ENCODE results near the gene MAP4. TPM values are rescaled to one million over a fixed set of nuclear protein-coding genes. Genes with fewer than 3 reads are reported as not detected.

MAP4 gene
- total and polyA plus RNA-seq, 12 donors: 141 to 1,345 (median 894) TPM

DNA sequence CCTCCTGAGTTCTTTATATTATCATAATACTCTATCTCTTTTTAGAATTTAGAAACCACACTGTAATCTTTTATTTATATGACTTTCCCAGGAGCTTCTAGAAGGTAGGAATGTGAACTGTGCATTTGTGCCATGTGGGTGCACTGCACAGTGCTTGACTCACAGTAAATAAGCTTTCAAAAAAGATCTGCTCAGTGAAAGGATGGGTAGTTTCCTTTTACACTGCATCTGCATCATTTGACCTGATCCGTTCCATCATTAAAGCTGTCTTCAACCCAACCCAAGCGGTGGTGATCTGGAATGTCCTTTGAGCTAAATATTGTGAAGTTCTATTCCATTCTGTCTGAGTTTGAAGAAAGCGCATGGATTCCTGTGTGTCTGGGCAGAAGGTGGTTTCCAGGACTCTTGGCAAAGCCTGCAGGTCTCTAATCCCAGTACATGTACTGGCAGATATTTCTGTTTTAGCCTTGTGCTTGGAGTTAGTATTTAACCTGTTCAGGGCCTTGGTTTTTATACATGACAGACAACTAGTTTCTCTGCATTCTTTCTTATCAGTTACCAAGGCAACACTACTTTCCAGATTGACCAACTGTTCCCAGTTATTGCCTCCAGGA, 116.6 kb downstream of the MAP4 start:
- Histone ChIP-seq H3K4me3 (no peak overlapping the region), H3K9me3 (no peaks in the 10 kb centered on the region), H3K4me1 (peaks cover 0 to 30% (median 8%) of the 10 kb centered on the region in 9 donors), H3K27me3 (no peaks in the 10 kb centered on the region), H3K27ac (peak overlapping the region in 1 of 10 donors; percentile 9), H3K36me3 (peaks cover 0 to 99% (median 8%) of the 10 kb centered on the region in 9 donors)
- intact Hi-C loops (cut with DNase I): no loop called here
- DNase-seq (no peak), ATAC-seq (peak in 3 of 8 donors; percentile 47 to 63 (median 49))
- TF ChIP-seq, protein P1, sequence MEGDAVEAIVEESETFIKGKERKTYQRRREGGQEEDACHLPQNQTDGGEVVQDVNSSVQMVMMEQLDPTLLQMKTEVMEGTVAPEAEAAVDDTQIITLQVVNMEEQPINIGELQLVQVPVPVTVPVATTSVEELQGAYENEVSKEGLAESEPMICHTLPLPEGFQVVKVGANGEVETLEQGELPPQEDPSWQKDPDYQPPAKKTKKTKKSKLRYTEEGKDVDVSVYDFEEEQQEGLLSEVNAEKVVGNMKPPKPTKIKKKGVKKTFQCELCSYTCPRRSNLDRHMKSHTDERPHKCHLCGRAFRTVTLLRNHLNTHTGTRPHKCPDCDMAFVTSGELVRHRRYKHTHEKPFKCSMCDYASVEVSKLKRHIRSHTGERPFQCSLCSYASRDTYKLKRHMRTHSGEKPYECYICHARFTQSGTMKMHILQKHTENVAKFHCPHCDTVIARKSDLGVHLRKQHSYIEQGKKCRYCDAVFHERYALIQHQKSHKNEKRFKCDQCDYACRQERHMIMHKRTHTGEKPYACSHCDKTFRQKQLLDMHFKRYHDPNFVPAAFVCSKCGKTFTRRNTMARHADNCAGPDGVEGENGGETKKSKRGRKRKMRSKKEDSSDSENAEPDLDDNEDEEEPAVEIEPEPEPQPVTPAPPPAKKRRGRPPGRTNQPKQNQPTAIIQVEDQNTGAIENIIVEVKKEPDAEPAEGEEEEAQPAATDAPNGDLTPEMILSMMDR (IDR thresholded peaks at IDR 0.05): no peak
- 79 to 82% methylated on average over 3 of the region's 3 CpGs for WGBS, 2 donors

DNA sequence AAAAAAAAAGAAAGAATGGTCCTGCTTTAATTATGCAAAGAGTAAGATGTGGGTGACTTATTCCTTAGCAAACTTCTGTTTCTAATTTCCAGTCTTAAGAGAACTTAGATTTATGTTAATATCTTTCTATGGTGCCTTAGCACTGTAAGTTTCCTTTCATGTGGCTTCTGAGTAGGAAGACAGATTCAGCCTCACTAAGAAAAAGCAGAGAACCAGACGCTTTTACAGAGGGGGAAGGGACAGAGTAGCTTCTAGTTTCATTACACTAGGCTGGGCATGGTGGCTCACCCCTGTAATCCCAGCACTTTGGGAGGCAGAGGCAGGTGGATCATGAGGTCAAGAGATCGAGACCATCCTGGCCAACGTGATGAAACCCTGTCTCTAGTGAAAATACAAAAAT, 118.3 kb downstream of the MAP4 start:
- H3K4me1 ChIP-seq: peaks cover 0 to 45% (median 16%) of the 10 kb centered on the region in 9 donors
- H3K27ac ChIP-seq: no peak overlapping the region
- H3K27me3 ChIP-seq: no peaks in the 10 kb centered on the region
- no peak overlapping the region for H3K4me3 ChIP-seq
- 94 to 95% methylated on average over 3 of the region's 3 CpGs for WGBS, 2 donors
- no peaks in the 10 kb centered on the region for H3K9me3 ChIP-seq
- TF ChIP-seq, protein P1 (IDR thresholded peaks at IDR 0.05): no peak
- DNase-seq: no peak
- intact Hi-C loops (cut with DNase I): no loop called here
- H3K36me3 ChIP-seq: peaks cover 0 to 98% (median 9%) of the 10 kb centered on the region in 9 donors
- no peak for ATAC-seq

DNA sequence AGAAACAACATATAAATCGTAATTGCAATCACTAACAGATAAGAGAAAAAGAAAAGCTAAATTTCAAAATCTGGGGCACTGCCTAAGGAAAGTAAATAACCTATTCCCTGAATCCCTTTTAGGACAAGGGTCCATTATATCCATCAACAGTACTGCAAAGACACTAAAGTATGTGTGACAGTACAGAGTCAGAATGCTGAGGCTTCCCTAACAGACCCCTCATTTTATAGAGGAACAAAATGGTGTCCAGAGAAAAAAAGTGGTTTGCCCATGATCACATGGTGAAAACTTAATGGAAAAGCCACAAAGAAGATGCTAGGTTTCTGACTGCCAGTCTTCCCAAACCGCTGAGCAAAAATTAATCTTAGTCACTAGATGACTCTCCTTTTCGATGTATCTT, 119.5 kb downstream of the MAP4 start:
- H3K27me3 ChIP-seq: no peaks in the 10 kb centered on the region
- peaks cover 0 to 57% (median 28%) of the 10 kb centered on the region in 9 donors for H3K4me1 ChIP-seq
- H3K4me3 ChIP-seq: no peak overlapping the region
- TF ChIP-seq, protein P1 (IDR thresholded peaks at IDR 0.05): no peak
- H3K27ac ChIP-seq: peak overlapping the region in 1 of 10 donors; percentile 12
- H3K9me3 ChIP-seq: no peaks in the 10 kb centered on the region
- ATAC-seq (no peak), DNase-seq (no peak)
- peaks cover 0 to 96% (median 6%) of the 10 kb centered on the region in 9 donors for H3K36me3 ChIP-seq
- intact Hi-C loops (cut with DNase I): no loop called here
- 88 to 89% methylated on average over 3 of the region's 3 CpGs for WGBS, 2 donors

DNA sequence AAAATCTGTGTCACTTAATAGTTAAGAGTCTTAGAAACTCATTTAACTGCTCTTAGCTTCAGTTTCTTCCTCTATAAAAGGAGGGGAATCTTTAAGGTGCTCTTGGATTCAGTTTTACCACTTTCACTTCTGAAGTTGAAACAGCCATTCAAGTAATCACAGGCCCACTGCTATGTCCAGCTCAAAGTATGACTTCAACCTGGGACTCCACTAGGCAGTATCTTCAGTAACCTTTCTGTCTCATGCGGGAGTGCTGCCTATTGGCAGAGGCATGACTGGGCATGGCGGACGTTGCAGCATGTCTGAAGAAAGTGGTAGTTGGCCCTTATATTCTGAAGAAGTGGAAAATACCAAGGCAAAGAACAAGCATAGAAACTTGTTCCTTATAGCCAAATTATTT, 121.0 kb downstream of the MAP4 start:
- TF ChIP-seq, protein P1 (IDR thresholded peaks at IDR 0.05): no peak
- Histone ChIP-seq H3K4me3 (no peak overlapping the region), H3K4me1 (peaks cover 9 to 57% (median 37%) of the 10 kb centered on the region in 9 donors), H3K9me3 (no peaks in the 10 kb centered on the region), H3K27ac (peak overlapping the region in 3 of 10 donors; percentile 2 to 51 (median 23)), H3K36me3 (peaks cover 0 to 90% (median 6%) of the 10 kb centered on the region in 9 donors), H3K27me3 (no peaks in the 10 kb centered on the region)
- no peak for DNase-seq
- intact Hi-C loops (cut with DNase I): no loop called here
- ATAC-seq: no peak
- WGBS, 2 donors: 81 to 97% methylated on average over 3 of the region's 3 CpGs

Measured in heart right ventricle (tissue), 16 donors.